ENCODE results near the gene CCDC14. TPM values are rescaled to one million over a fixed set of nuclear protein-coding genes. Genes with fewer than 3 reads are reported as not detected.

The CCDC14 gene
- total and polyA plus RNA-seq, 4 donors: 3.7 to 32.5 (median 14.7) TPM

- peaks cover 0 to 33% (median 12%) of the 10 kb centered on the region in 4 donors for H3K36me3 ChIP-seq (ENCODE audit: control insufficient read depth in 4 of 4, insufficient read depth in 3 of 4, low read depth in 1 of 4, low read length in 3 of 4)
- no peak for TF ChIP-seq FOXA2 (IDR thresholded peaks at IDR 0.05)
- TF ChIP-seq HNF4G (IDR thresholded peaks at IDR 0.05): no peak
- TF ChIP-seq GABPA (IDR thresholded peaks at IDR 0.05 in 1 of 2, conservative IDR thresholded peaks at IDR 0.05 in 1 of 2): no peak
- no peak for TF ChIP-seq ZBTB33 (IDR thresholded peaks at IDR 0.05)
- TF ChIP-seq ATF3 (IDR thresholded peaks at IDR 0.05): no peak
- no peak for TF ChIP-seq JUND (IDR thresholded peaks at IDR 0.05)
- no peak for TF ChIP-seq REST (IDR thresholded peaks at IDR 0.05)
- TF ChIP-seq RXRA (IDR thresholded peaks at IDR 0.05): no peak
- H3K27me3 ChIP-seq (ENCODE audit: control insufficient read depth in 4 of 4, insufficient read depth in 4 of 4, low read length in 3 of 4): no peaks in the 10 kb centered on the region
- no peak overlapping the region for H3K9ac ChIP-seq (ENCODE audit: low read depth in 1 of 2, low read length in 2 of 2)
- H3K27ac ChIP-seq (ENCODE audit: low read depth in 1 of 2, low read length in 2 of 2): no peak overlapping the region
- peaks cover 0 to 9% (median 4%) of the 10 kb centered on the region in 4 donors for H3K4me1 ChIP-seq (ENCODE audit: control insufficient read depth in 4 of 4, insufficient read depth in 4 of 4, low read length in 3 of 4)
- DNase-seq (ENCODE audit: low spot score): no peak
- WGBS: 89% methylated on average over 9 of the region's 9 CpGs
- no peaks in the 10 kb centered on the region for H3K9me3 ChIP-seq (ENCODE audit: control insufficient read depth in 4 of 4, low read length in 3 of 4)
- no peak overlapping the region for H3K4me3 ChIP-seq (ENCODE audit: low read depth in 1 of 3, low read length in 3 of 3)
Observed at GRCh38 chr3:123948449-123948848, 12.6 kb downstream of the CCDC14 start.

- H3K9ac ChIP-seq (ENCODE audit: low read depth in 1 of 2, low read length in 2 of 2): no peak overlapping the region
- H3K27ac ChIP-seq (ENCODE audit: low read depth in 1 of 2, low read length in 2 of 2): no peak overlapping the region
- H3K4me3 ChIP-seq (ENCODE audit: low read depth in 1 of 3, low read length in 3 of 3): no peak overlapping the region
- H3K9me3 ChIP-seq (ENCODE audit: control insufficient read depth in 4 of 4, low read length in 3 of 4): no peaks in the 10 kb centered on the region
- H3K27me3 ChIP-seq (ENCODE audit: control insufficient read depth in 4 of 4, insufficient read depth in 4 of 4, low read length in 3 of 4): no peaks in the 10 kb centered on the region
- DNase-seq (ENCODE audit: low spot score): no peak
- no peak for TF ChIP-seq ATF3 (IDR thresholded peaks at IDR 0.05)
- TF ChIP-seq RAD21 (IDR thresholded peaks at IDR 0.05): no peak
- no peak for TF ChIP-seq TAF1 (conservative IDR thresholded peaks at IDR 0.05)
- H3K4me1 ChIP-seq (ENCODE audit: control insufficient read depth in 4 of 4, insufficient read depth in 4 of 4, low read length in 3 of 4): peaks cover 0 to 9% (median 4%) of the 10 kb centered on the region in 4 donors
- H3K36me3 ChIP-seq (ENCODE audit: control insufficient read depth in 4 of 4, insufficient read depth in 3 of 4, low read depth in 1 of 4, low read length in 3 of 4): peaks cover 0 to 23% (median 11%) of the 10 kb centered on the region in 4 donors
Observed at GRCh38 chr3:123947482-123947881, 13.5 kb downstream of the CCDC14 start.

- Histone ChIP-seq H3K27ac (ENCODE audit: low read depth in 1 of 2, low read length in 2 of 2) (no peak overlapping the region), H3K9me3 (ENCODE audit: control insufficient read depth in 4 of 4, low read length in 3 of 4) (no peaks in the 10 kb centered on the region), H3K36me3 (ENCODE audit: control insufficient read depth in 4 of 4, insufficient read depth in 3 of 4, low read depth in 1 of 4, low read length in 3 of 4) (peaks cover 0 to 12% (median 7%) of the 10 kb centered on the region in 4 donors), H3K4me1 (ENCODE audit: control insufficient read depth in 4 of 4, insufficient read depth in 4 of 4, low read length in 3 of 4) (peaks cover 0 to 24% (median 15%) of the 10 kb centered on the region in 4 donors), H3K4me3 (ENCODE audit: low read depth in 1 of 3, low read length in 3 of 3) (no peak overlapping the region), H3K9ac (ENCODE audit: low read depth in 1 of 2, low read length in 2 of 2) (no peak overlapping the region), H3K27me3 (ENCODE audit: control insufficient read depth in 4 of 4, insufficient read depth in 4 of 4, low read length in 3 of 4) (no peaks in the 10 kb centered on the region)
- TF ChIP-seq CTCF (IDR thresholded peaks at IDR 0.05; ENCODE audit: low read depth, low read length, missing input control) (no peak), HNF4A (conservative IDR thresholded peaks at IDR 0.05) (peak in 1 of 2 donors; percentile 24)
- 93% methylated on average over 1 of the region's 1 CpG for WGBS
- DNase-seq (ENCODE audit: low spot score): no peak
Observed at GRCh38 chr3:123941542-123941941, 19.5 kb downstream of the CCDC14 start.
